Thymus (tissue), 2 donors: Measurements from ENCODE around the gene ATXN1L. TPM values are rescaled to one million over a fixed set of nuclear protein-coding genes. Genes with fewer than 3 reads are reported as not detected.

Experiments
- polyA plus RNA-seq: library from polyadenylated mRNA; stranded (reverse); fragments of 200-250 nt; gene quantifications from one replicate; pipeline ENCODE4 v1.2.3, GENCODE V29; 2013
- total RNA-seq: library from RNA; stranded (reverse); fragments of 120-200 nt; gene quantifications from one replicate; pipeline ENCODE4 v1.2.4, GENCODE V29; 2013
- donor health status: healthy.

ATXN1L gene
- total and polyA plus RNA-seq, 2 donors = 6.5 to 10.8 TPM

Other genes with a start within 250 kb of the ATXN1L start
- 1.8 TPM for gene MARVELD3, start 219.8 kb upstream of the ATXN1L start, total RNA-seq
- gene MARVELD3, start 219.8 kb upstream of the ATXN1L start, polyA plus RNA-seq = 3.1 TPM
- 2.3 TPM for gene PHLPP2, start 121.3 kb upstream of the ATXN1L start, total RNA-seq
- gene PHLPP2, start 121.3 kb upstream of the ATXN1L start, polyA plus RNA-seq = 1.8 TPM
- 26.7 TPM for gene AP1G1, start 37.1 kb upstream of the ATXN1L start, total RNA-seq
- 24.1 TPM for gene AP1G1, start 37.1 kb upstream of the ATXN1L start, polyA plus RNA-seq
- 9.4 TPM for gene ZNF821, start 38.2 kb downstream of the ATXN1L start, total RNA-seq
- gene ZNF821, start 38.2 kb downstream of the ATXN1L start, polyA plus RNA-seq = 7.8 TPM
- 134 TPM for gene IST1, start 49.6 kb downstream of the ATXN1L start, total RNA-seq
- gene IST1, start 49.6 kb downstream of the ATXN1L start, polyA plus RNA-seq = 163 TPM
- 0.09 TPM for gene PKD1L3, start 154.4 kb downstream of the ATXN1L start, total RNA-seq
- gene PKD1L3, start 154.4 kb downstream of the ATXN1L start, polyA plus RNA-seq = 0.07 TPM
- gene DHODH, start 162.8 kb downstream of the ATXN1L start, total RNA-seq = 5.4 TPM
- gene DHODH, start 162.8 kb downstream of the ATXN1L start, polyA plus RNA-seq = 6.3 TPM
- gene HP, start 208.5 kb downstream of the ATXN1L start, total RNA-seq = 5.3 TPM
- gene HP, start 208.5 kb downstream of the ATXN1L start, polyA plus RNA-seq = 16.9 TPM
- 0.14 TPM for gene HPR, start 217.2 kb downstream of the ATXN1L start, total RNA-seq
- gene HPR, start 217.2 kb downstream of the ATXN1L start, polyA plus RNA-seq = 0.94 TPM
- 13.1 TPM for gene TXNL4B, start 247.6 kb downstream of the ATXN1L start, total RNA-seq
- 9.9 TPM for gene TXNL4B, start 247.6 kb downstream of the ATXN1L start, polyA plus RNA-seq
- gene DHX38, start 247.9 kb downstream of the ATXN1L start, total RNA-seq = 38.2 TPM
- 58.3 TPM for gene DHX38, start 247.9 kb downstream of the ATXN1L start, polyA plus RNA-seq